NT2/D1 (cell line): ENCODE data around the gene TREX2.

Source experiments
- DNase-seq: peaks from one replicate; pipeline ENCODE4 v3.0.0-alpha.2; 2011; ENCODE audit warnings: low read depth, low spot score
- H3K27me3 ChIP-seq: 2 replicates; pipeline ENCODE4 v1.6.0; 2011; ENCODE audit warnings: mild to moderate bottlenecking; ENCODE audit not compliant: insufficient read length, insufficient read depth
- H3K36me3 ChIP-seq: 2 replicates; pipeline ENCODE4 v1.6.1; 2011; ENCODE audit warnings: mild to moderate bottlenecking, low read length, mixed read lengths; ENCODE audit not compliant: insufficient read depth, insufficient read length
- H3K4me1 ChIP-seq: 2 replicates; pipeline ENCODE4 v1.5.1; 2011; ENCODE audit not compliant: insufficient read depth, insufficient read length
- H3K4me3 ChIP-seq: 2 replicates; pipeline ENCODE4 v1.5.1; 2011; ENCODE audit warnings: low read depth; ENCODE audit not compliant: insufficient read length
- H3K9ac ChIP-seq: 2 replicates; pipeline ENCODE4 v1.6.0; 2011; ENCODE audit warnings: low read depth; ENCODE audit not compliant: insufficient read length
- H3K9me3 ChIP-seq: 2 replicates; pipeline ENCODE4 v1.5.1; 2011; ENCODE audit warnings: mild to moderate bottlenecking, low read length; ENCODE audit not compliant: insufficient read depth
- SUZ12 ChIP-seq: IDR thresholded peaks from 2 replicates; pipeline ENCODE4 v1.6.1; 2011; ENCODE audit not compliant: insufficient read length, insufficient read depth; ENCODE audit errors: extremely low read depth
- YY1 ChIP-seq: IDR thresholded peaks from 2 replicates; pipeline ENCODE4 v1.6.1; 2011; ENCODE audit not compliant: insufficient read length, insufficient read depth
- ZNF274 ChIP-seq: IDR thresholded peaks from 2 replicates; pipeline ENCODE4 v1.6.1; 2011; ENCODE audit warnings: mild to moderate bottlenecking, low read depth, low read length

TREX2 gene

DNA sequence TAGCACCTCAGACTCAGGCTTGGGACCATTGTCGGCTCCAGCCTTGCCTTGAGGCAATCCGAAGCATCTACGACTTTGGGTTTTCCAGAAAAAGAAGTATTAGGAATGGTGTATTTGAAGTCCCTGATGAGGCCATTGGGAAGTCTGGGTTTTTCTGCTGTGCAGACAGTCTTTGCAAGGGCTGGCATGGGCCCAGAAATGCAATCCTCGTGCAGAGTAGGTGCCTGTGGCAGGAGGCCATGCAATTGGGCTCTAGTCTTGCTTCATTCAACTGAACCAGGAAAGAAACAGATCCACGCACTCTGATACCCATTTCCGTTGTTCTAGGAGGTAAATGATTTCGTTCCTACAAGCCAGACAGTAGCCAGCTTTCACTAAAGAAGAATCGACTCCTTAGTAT, 22.2 kb downstream of the TREX2 start:
- TF ChIP-seq ZNF274: no peak
- TF ChIP-seq YY1: no peak
- Histone ChIP-seq H3K4me3 (no peak overlapping the region), H3K4me1 (no peaks in the 10 kb centered on the region), H3K36me3 (no peaks in the 10 kb centered on the region), H3K27me3 (no peaks in the 10 kb centered on the region), H3K9ac (no peak overlapping the region), H3K9me3 (no peaks in the 10 kb centered on the region)
- no peak for DNase-seq

DNA sequence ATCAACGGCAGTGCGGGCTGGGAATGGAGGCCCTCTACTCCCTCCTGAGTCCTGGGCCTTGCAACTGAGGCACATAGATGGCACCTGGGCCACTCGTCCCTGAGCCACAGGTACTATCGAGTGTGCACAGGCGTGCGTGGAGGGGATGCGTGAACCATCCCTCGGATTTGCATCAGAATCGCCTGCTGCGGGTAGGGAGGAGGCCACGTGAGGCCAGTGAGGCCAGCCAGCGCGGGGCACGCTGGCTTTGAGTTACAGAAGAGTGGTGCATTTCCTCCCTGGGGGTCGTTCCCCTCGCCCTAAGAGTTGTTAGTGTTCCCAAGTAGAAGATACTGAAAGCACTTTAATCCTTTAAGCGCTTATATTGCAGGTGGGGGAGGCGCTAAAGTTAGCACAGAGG, 24.0 kb downstream of the TREX2 start:
- no peaks in the 10 kb centered on the region for H3K36me3 ChIP-seq
- TF ChIP-seq YY1 (no peak), SUZ12 (no peak), ZNF274 (no peak)
- H3K9ac ChIP-seq: no peak overlapping the region
- H3K27me3 ChIP-seq: no peaks in the 10 kb centered on the region
- H3K4me1 ChIP-seq: no peaks in the 10 kb centered on the region
- DNase-seq: no peak
- no peak overlapping the region for H3K4me3 ChIP-seq
- H3K9me3 ChIP-seq: no peaks in the 10 kb centered on the region

DNA sequence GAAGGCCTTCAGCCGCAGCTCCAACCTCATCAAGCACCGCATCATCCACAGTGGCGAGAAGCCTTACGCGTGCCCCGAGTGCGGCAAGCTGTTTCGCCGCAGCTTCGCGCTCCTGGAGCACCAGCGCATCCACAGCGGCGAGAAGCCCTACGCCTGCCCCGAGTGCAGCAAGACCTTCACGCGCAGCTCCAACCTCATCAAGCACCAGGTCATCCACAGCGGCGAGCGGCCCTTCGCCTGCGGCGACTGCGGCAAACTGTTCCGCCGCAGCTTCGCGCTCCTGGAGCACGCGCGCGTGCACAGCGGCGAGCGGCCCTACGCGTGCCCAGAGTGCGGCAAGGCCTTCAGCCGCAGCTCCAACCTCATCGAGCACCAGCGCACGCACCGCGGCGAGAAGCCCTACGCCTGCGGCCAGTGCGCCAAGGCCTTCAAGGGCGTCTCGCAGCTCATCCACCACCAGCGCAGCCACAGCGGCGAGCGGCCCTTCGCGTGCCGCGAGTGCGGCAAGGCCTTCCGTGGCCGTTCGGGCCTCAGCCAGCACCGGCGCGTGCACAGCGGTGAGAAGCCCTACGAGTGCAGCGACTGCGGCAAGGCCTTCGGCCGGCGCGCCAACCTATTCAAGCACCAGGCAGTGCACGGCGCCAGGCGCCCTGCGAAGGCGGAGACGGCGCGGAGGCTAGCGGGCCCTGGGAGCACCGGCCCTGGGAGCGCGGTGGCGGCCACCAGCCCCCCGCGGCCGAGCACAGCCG, 24.8 kb downstream of the TREX2 start:
- Histone ChIP-seq H3K9me3 (no peaks in the 10 kb centered on the region), H3K4me3 (no peak overlapping the region), H3K27me3 (no peaks in the 10 kb centered on the region), H3K4me1 (no peaks in the 10 kb centered on the region), H3K9ac (no peak overlapping the region), H3K36me3 (no peaks in the 10 kb centered on the region)
- TF ChIP-seq SUZ12: no peak
- TF ChIP-seq YY1: no peak
- TF ChIP-seq ZNF274: no peak
- no peak for DNase-seq

DNA sequence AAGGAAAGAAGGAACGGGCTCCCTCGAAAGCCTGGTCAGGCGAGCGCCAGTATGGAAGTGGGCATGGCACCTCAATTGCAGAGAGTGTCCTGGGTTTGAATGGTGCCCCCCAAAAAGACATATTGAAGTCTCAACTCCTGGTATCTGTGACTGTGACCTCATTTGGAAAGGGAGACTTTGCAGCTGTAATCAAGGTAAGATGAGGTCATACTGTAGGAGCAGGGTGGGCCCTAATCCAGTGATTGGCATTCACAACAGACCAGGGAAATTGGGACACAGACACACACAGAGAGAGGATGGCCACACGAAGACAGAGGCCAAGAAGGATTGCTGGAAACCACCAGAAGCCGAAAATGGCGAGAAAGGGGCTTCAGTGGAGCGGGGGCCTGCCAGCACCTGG, 28.2 kb downstream of the TREX2 start:
- Histone ChIP-seq H3K4me1 (no peaks in the 10 kb centered on the region), H3K36me3 (no peaks in the 10 kb centered on the region), H3K27me3 (peaks cover 1% of the 10 kb centered on the region), H3K9ac (no peak overlapping the region), H3K9me3 (no peaks in the 10 kb centered on the region), H3K4me3 (no peak overlapping the region)
- TF ChIP-seq SUZ12: no peak
- TF ChIP-seq YY1: no peak
- no peak for TF ChIP-seq ZNF274
- no peak for DNase-seq

DNA sequence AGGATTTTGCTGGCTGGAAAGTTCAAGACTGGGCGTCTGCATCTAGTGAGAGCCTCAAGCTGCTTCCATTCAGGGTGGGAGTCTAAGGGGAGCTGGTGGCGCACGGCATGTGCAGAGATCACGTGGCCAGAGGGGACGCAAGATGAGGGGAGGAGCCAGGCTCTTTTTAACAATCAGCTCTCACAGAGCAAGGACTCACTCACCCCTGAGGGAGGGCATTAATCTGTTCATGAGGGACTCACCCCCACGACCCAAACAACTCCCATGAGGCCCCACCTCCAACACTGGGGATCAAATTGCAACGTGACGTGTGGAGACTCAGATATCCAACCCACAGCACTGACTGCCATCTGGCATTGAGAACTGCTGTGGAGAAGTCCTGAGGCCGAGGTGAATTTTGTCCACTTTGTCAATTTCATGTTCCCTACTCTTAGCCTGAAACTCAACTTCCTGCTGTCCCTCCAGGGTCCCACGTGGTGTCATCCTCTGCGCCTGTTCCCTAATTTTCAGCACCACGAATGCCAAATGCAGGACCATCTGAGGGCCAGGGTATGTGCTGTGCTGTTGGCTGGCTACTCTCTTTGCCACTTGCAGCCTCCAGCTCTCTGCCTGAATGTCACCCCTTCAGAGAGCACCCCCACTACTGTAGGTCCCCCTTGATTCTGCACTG, 28.9 kb downstream of the TREX2 start:
- H3K27me3 ChIP-seq: peaks cover 8% of the 10 kb centered on the region
- no peaks in the 10 kb centered on the region for H3K9me3 ChIP-seq
- H3K9ac ChIP-seq: no peak overlapping the region
- H3K4me3 ChIP-seq: no peak overlapping the region
- no peaks in the 10 kb centered on the region for H3K36me3 ChIP-seq
- H3K4me1 ChIP-seq: no peaks in the 10 kb centered on the region
- no peak for TF ChIP-seq ZNF274
- TF ChIP-seq SUZ12: no peak
- TF ChIP-seq YY1: no peak
- DNase-seq: no peak

DNA sequence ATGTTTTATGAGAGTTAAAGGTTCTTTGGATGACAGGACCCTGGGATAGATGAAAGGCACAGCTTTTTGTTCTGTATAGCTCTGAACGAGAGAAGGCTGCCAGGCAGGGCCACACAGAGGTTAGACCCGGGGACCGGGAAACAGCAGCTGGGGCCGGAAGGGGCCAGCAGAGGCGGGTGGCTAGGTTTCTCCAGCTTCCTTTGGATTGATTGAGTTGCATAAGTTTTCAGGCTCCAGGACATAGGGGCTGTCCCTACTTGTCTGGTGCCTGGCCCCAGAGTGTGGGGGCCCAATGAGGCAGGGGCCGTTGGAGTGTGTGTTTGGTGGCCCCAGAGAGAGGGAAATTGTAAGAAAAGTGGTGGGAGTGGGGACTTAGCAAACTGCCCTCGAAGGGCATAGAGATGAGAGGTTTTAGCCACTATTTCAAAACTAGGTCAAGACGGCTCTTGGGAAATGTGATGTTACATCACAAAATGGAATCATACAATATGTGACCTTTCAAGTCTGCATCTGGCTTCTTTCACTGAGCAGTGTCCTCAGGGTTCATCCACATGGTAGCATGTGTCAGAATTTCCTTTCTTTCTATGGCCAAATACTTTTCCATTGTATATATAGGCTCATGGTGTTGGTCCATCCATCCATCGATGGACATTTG, 30.9 kb downstream of the TREX2 start:
- Histone ChIP-seq H3K9ac (no peak overlapping the region), H3K4me1 (no peaks in the 10 kb centered on the region), H3K9me3 (no peaks in the 10 kb centered on the region), H3K36me3 (no peaks in the 10 kb centered on the region), H3K4me3 (no peak overlapping the region), H3K27me3 (peaks cover 24% of the 10 kb centered on the region)
- DNase-seq: no peak
- TF ChIP-seq YY1: no peak
- TF ChIP-seq SUZ12: no peak
- no peak for TF ChIP-seq ZNF274

DNA sequence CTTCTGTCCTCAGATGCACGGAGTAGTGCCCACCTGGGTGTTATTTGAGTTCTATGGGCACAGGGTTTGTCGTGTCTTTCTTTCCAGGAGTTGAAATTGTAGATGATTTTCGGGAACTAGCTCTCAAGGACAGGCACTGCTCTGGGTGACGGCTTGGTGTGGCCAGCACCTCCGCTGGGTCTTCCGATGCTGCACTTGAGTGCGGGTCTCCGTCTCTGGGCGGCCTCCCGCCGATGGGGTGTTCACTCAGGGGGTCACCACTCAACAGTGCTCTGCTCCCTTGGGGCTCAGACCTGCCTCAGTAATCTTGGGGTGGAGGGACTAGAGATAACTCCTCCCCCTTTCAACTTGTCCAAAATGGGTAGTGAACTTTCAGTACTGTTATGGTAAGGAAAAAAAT, 32.1 kb downstream of the TREX2 start:
- peaks cover 24% of the 10 kb centered on the region for H3K27me3 ChIP-seq
- H3K4me1 ChIP-seq: peaks cover under 1% of the 10 kb centered on the region
- TF ChIP-seq SUZ12 (no peak), YY1 (no peak), ZNF274 (no peak)
- no peaks in the 10 kb centered on the region for H3K9me3 ChIP-seq
- no peak for DNase-seq
- H3K9ac ChIP-seq: no peak overlapping the region
- no peak overlapping the region for H3K4me3 ChIP-seq
- no peaks in the 10 kb centered on the region for H3K36me3 ChIP-seq
